CD14-positive monocyte (primary cell): ENCODE measurements around the gene EPYC. TPM values are rescaled to one million over a fixed set of nuclear protein-coding genes. Genes with fewer than 3 reads are reported as not detected.

Experiments
- DNase-seq, 3 donors: peaks; one replicate each; pipeline ENCODE4 v3.0.0-alpha.2; 2011 to 2022
- H2AFZ ChIP-seq: 2 replicates; pipeline ENCODE4 v1.6.0; 2012; ENCODE audit warnings: mild to moderate bottlenecking, low read depth, low read length, inconsistent platforms; ENCODE audit not compliant: insufficient read depth, poor library complexity, severe bottlenecking
- H3K27ac ChIP-seq, 2 donors: 1 replicate in 1 of 2; 2 replicates in 1 of 2; pipeline ENCODE4 v1.5.1; 2012 to 2013; ENCODE audit warnings: low read length in 2 of 2, control low read depth in 1 of 2, inconsistent platforms in 1 of 2, low read depth in 1 of 2, mild to moderate bottlenecking in 1 of 2
- H3K27me3 ChIP-seq, 2 donors: one replicate each; pipeline versions ENCODE4 v1.6.0 to v1.6.1; 2011 to 2013; ENCODE audit warnings: low read length in 2 of 2; ENCODE audit not compliant: control insufficient read depth in 2 of 2, insufficient read depth in 2 of 2
- H3K36me3 ChIP-seq, 2 donors: replicated peaks in 1 of 2; 1 replicate in 1 of 2; 2 replicates in 1 of 2; pipeline versions ENCODE4 v1.5.1 to v1.6.1; 2012 to 2013; ENCODE audit warnings: low read length in 2 of 2, control low read depth in 1 of 2, inconsistent platforms in 1 of 2, mild to moderate bottlenecking in 1 of 2; ENCODE audit not compliant: insufficient read depth in 2 of 2, control insufficient read depth in 1 of 2
- H3K4me1 ChIP-seq, 2 donors: 1 replicate in 1 of 2; 2 replicates in 1 of 2; pipeline versions ENCODE4 v1.5.1 to v1.6.1; 2012 to 2013; ENCODE audit warnings: low read length in 2 of 2, control low read depth in 1 of 2, inconsistent platforms in 1 of 2, mild to moderate bottlenecking in 1 of 2, moderate library complexity in 1 of 2; ENCODE audit not compliant: insufficient read depth in 2 of 2, control insufficient read depth in 1 of 2
- H3K4me2 ChIP-seq: replicated peaks from 2 replicates; pipeline ENCODE3; 2012; ENCODE audit warnings: low read length, moderate library complexity, mild to moderate bottlenecking; ENCODE audit not compliant: poor library complexity, severe bottlenecking; ENCODE audit errors: extremely low read depth
- H3K4me3 ChIP-seq, 3 experiments: fragments of 200-600 bp in 1 of 3; sonication (generic) in 1 of 3; replicated peaks in 1 of 3; 1 replicate in 2 of 3; 2 replicates in 1 of 3; pipeline ENCODE4 v1.5.1; 2011 to 2013; ENCODE audit warnings: low read length in 3 of 3, mild to moderate bottlenecking in 3 of 3, control low read depth in 2 of 3, low read depth in 2 of 3, inconsistent platforms in 1 of 3, moderate library complexity in 1 of 3
- H3K79me2 ChIP-seq: 2 replicates; pipeline ENCODE4 v1.6.0; 2012; ENCODE audit warnings: mild to moderate bottlenecking, control low read depth, inconsistent platforms, low read length, moderate library complexity; ENCODE audit not compliant: insufficient read depth
- H3K9ac ChIP-seq: 2 replicates; pipeline ENCODE4 v1.6.0; 2017; ENCODE audit warnings: low read length, mild to moderate bottlenecking; ENCODE audit not compliant: insufficient read depth, poor library complexity, severe bottlenecking
- H3K9me3 ChIP-seq, 2 donors: replicated peaks in 1 of 2; 1 replicate in 1 of 2; 2 replicates in 1 of 2; pipeline versions ENCODE4 v1.5.1 to v1.6.1; 2012 to 2013; ENCODE audit warnings: low read length in 2 of 2, control low read depth in 1 of 2; ENCODE audit not compliant: control insufficient read depth in 1 of 2, insufficient read depth in 1 of 2
- H4K20me1 ChIP-seq: 2 replicates; pipeline ENCODE4 v1.6.0; 2012; ENCODE audit warnings: mild to moderate bottlenecking, low read length, control low read depth, moderate library complexity; ENCODE audit not compliant: insufficient read depth
- H3K27ac Mint-ChIP-seq, 7 donors: one replicate each; pipeline ENCODE4 v1.8.0; 2020; ENCODE audit warnings: mild to moderate bottlenecking in 7 of 7, mixed read lengths in 7 of 7, moderate library complexity in 6 of 7, inconsistent platforms in 2 of 7
- H3K27me3 Mint-ChIP-seq, 3 donors: one replicate each; pipeline ENCODE4 v1.8.0; 2021 to 2022; ENCODE audit warnings: low read depth in 3 of 3, mild to moderate bottlenecking in 3 of 3, mixed read lengths in 3 of 3, moderate library complexity in 3 of 3, inconsistent platforms in 1 of 3
- H3K36me3 Mint-ChIP-seq, 2 donors: one replicate each; pipeline ENCODE4 v1.8.0; 2020; ENCODE audit warnings: mixed read lengths in 2 of 2, inconsistent platforms in 1 of 2, mild to moderate bottlenecking in 1 of 2
- H3K4me1 Mint-ChIP-seq: one replicate; pipeline ENCODE4 v1.8.0; 2020; ENCODE audit warnings: mild to moderate bottlenecking, mixed read lengths
- H3K4me3 Mint-ChIP-seq, 2 donors: one replicate each; pipeline ENCODE4 v1.8.0; 2020; ENCODE audit warnings: mild to moderate bottlenecking in 2 of 2, mixed read lengths in 2 of 2, moderate library complexity in 1 of 2
- H3K9me3 Mint-ChIP-seq, 7 donors: one replicate each; pipeline ENCODE4 v1.8.0; 2020 to 2022; ENCODE audit warnings: mixed read lengths in 7 of 7, mild to moderate bottlenecking in 6 of 7, moderate library complexity in 6 of 7, inconsistent platforms in 2 of 7
- WGBS: methylation state at CpG from one replicate; pipeline ENCODE4 v1.1.5; 2013; ENCODE audit warnings: missing lambda C conversion rate; ENCODE audit not compliant: insufficient coverage; 5-methylcytosine and 5-hydroxymethylcytosine counted together
- intact Hi-C, 2 donors: fragments of 100-400 bp; cut with micrococcal nuclease; formaldehyde crosslinking; loops; one replicate each; pipeline versions ENCODE4 v1.15.0 to v1.15.1; 2023
- polyA plus RNA-seq, 3 donors: library from polyadenylated mRNA; depleted of rRNA in 1 of 3; unstranded in 2 of 3; stranded (reverse) in 1 of 3; fragments of 300-500 nt in 2 of 3; fragments of >200 nt in 1 of 3; fragmentation: Illumina TruSeq in 2 of 3; gene quantifications; 1 replicate in 2 of 3; 2 replicates in 1 of 3; pipeline ENCODE4 v1.2.3, GENCODE V29; 2012 to 2021
- TF ChIP-seq, protein P1 (sequence below): fragments of 200-600 bp; IDR thresholded peaks from one replicate; pipeline ENCODE4 v1.8.0; 2022; ENCODE audit warnings: antibody characterized with exemption, mild to moderate bottlenecking

The EPYC gene
- polyA plus RNA-seq, 3 donors, result not detected

DNA sequence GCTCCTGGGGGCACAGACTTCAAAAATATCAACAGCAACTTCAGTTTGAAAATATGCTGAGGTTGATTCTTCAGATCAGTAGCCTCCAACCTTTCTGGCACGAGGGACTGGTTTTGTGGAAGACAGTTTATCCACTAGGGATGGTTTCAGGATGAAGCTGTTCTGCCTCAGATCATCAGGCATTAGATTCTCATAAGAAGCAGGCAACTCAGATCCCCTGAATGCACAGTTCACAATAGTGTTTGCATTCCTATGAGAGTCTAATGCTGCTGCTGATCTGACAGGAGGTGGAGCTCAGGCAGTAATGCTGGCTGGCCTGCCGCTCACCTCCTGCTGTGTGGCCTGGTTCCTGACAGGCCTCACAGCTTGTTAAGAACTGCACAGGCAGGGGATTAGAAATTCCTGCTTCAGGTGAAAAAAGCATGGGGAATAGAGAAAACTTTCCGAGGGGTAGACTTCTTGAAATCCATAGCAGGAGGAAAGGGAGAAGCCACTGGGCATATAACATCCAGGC is 12.8 kb downstream of the EPYC start:
- H3K9me3 Mint-ChIP-seq, result no peaks in the 10 kb centered on the region
- H3K4me1 ChIP-seq, result no peaks in the 10 kb centered on the region
- no peaks in the 10 kb centered on the region for H3K79me2 ChIP-seq
- H3K4me1 Mint-ChIP-seq, result no peaks in the 10 kb centered on the region
- TF ChIP-seq, protein P1, sequence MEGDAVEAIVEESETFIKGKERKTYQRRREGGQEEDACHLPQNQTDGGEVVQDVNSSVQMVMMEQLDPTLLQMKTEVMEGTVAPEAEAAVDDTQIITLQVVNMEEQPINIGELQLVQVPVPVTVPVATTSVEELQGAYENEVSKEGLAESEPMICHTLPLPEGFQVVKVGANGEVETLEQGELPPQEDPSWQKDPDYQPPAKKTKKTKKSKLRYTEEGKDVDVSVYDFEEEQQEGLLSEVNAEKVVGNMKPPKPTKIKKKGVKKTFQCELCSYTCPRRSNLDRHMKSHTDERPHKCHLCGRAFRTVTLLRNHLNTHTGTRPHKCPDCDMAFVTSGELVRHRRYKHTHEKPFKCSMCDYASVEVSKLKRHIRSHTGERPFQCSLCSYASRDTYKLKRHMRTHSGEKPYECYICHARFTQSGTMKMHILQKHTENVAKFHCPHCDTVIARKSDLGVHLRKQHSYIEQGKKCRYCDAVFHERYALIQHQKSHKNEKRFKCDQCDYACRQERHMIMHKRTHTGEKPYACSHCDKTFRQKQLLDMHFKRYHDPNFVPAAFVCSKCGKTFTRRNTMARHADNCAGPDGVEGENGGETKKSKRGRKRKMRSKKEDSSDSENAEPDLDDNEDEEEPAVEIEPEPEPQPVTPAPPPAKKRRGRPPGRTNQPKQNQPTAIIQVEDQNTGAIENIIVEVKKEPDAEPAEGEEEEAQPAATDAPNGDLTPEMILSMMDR, result no peak
- H3K27ac Mint-ChIP-seq, result no peak overlapping the region
- WGBS, result 84% methylated on average over 2 of the region's 3 CpGs
- no peaks in the 10 kb centered on the region for H3K36me3 Mint-ChIP-seq
- H3K36me3 ChIP-seq, result no peaks in the 10 kb centered on the region
- no peak overlapping the region for H3K4me3 Mint-ChIP-seq
- no peaks in the 10 kb centered on the region for H3K27me3 Mint-ChIP-seq
- H3K9ac ChIP-seq, result no peak overlapping the region
- no peaks in the 10 kb centered on the region for H3K9me3 ChIP-seq
- no peak overlapping the region for H3K4me3 ChIP-seq
- intact Hi-C loops, result no loop called here
- no peak overlapping the region for H3K27ac ChIP-seq
- no peak for DNase-seq
- H2AFZ ChIP-seq, result no peak overlapping the region
- H4K20me1 ChIP-seq, result no peaks in the 10 kb centered on the region
- H3K4me2 ChIP-seq, result no peak overlapping the region
- no peaks in the 10 kb centered on the region for H3K27me3 ChIP-seq

DNA sequence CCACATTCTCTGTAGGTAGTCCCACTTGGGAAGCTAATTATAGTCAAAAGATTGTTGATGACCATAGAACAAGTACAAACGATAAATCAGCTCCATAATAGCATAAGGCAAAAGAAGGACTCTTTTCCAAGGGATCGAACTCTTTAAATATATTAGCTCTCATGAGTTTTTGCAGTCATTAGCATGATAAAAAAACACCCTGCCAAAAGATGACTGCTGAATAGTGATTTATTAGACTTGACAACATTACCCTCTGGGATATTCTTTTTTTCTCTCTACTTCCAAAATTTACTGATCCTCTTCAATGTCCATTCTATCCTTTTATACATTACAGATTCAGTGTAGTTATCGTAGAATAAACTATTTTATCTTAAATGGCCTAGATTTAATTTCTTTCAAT is 14.2 kb downstream of the EPYC start:
- H3K4me1 ChIP-seq, result no peaks in the 10 kb centered on the region
- Mint-ChIP-seq H3K27me3 (no peaks in the 10 kb centered on the region), H3K9me3 (peaks cover 0 to 5% (median 2%) of the 10 kb centered on the region in 7 donors), H3K4me1 (no peaks in the 10 kb centered on the region), H3K27ac (no peak overlapping the region), H3K36me3 (no peaks in the 10 kb centered on the region), H3K4me3 (no peak overlapping the region)
- H2AFZ ChIP-seq, result no peak overlapping the region
- no peak overlapping the region for H3K4me3 ChIP-seq
- no peak for DNase-seq
- WGBS, result no CpG with 5 or more reads among the region's 3 CpGs
- H4K20me1 ChIP-seq, result no peaks in the 10 kb centered on the region
- no peak overlapping the region for H3K27ac ChIP-seq
- H3K36me3 ChIP-seq, result no peaks in the 10 kb centered on the region
- H3K9me3 ChIP-seq, result no peaks in the 10 kb centered on the region
- H3K9ac ChIP-seq, result no peak overlapping the region
- intact Hi-C loops, result no loop called here
- TF ChIP-seq, protein P1, result no peak
- no peaks in the 10 kb centered on the region for H3K27me3 ChIP-seq
- H3K79me2 ChIP-seq, result no peaks in the 10 kb centered on the region
- H3K4me2 ChIP-seq, result no peak overlapping the region
